ENCODE data around the gene DTNBP1. TPM values are rescaled to one million over a fixed set of nuclear protein-coding genes. Genes with fewer than 3 reads are reported as not detected.

DTNBP1 gene
- total and polyA plus RNA-seq, 12 donors, result 4.2 to 17.1 (median 9.0) TPM

DNA sequence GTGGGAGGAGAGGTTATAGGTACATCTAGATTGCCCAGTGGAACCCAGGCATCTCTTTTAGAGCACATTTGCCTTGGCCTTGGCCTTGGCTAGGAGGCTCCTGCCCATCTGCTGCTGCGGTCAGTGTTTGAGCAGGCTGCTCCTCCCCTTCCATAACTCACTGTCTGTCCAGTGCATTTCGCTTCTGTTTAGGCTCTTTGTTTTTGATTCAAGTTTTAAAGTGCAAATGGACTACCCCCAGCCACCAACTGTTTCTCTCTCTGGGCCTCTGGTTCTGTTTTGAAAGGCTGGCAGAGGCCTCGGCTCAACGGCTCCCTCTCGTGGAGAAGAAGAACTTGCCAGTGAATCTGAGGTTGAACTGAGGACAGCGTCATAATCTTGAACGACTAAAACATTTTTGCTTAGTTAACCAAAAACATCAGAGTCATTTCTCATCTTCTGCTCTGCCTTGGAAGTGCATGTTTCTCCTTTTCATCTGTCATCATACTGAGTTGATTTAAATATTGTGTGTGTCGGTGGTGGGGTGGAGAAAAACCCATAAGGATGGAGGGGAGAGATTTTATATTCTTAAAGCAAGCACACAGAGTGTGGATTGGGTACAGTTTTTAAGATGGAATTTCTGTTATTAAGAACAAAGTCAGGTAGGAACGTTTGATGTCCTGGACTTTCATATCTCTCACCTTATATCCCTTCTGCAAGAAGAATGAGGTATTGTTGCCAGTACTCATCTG, 171.4 kb downstream of the DTNBP1 start:
- no peaks in the 10 kb centered on the region for H3K27me3 ChIP-seq
- DNase-seq, result peak; percentile 76 to 93 (median 83)
- peak overlapping the region in 3 of 5 donors; percentile 9 to 50 (median 35) for H3K27ac ChIP-seq
- H3K4me1 ChIP-seq (replicated peaks in 1 of 2), result peaks cover 0 to 15% of the 10 kb centered on the region in 2 donors
- TF ChIP-seq, protein P1, sequence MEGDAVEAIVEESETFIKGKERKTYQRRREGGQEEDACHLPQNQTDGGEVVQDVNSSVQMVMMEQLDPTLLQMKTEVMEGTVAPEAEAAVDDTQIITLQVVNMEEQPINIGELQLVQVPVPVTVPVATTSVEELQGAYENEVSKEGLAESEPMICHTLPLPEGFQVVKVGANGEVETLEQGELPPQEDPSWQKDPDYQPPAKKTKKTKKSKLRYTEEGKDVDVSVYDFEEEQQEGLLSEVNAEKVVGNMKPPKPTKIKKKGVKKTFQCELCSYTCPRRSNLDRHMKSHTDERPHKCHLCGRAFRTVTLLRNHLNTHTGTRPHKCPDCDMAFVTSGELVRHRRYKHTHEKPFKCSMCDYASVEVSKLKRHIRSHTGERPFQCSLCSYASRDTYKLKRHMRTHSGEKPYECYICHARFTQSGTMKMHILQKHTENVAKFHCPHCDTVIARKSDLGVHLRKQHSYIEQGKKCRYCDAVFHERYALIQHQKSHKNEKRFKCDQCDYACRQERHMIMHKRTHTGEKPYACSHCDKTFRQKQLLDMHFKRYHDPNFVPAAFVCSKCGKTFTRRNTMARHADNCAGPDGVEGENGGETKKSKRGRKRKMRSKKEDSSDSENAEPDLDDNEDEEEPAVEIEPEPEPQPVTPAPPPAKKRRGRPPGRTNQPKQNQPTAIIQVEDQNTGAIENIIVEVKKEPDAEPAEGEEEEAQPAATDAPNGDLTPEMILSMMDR (IDR thresholded peaks at IDR 0.05), result peak; percentile 88 to 95 (median 90)
- peak in 1 of 2 donors; percentile 14 for TF ChIP-seq POLR2A (IDR thresholded peaks at IDR 0.05)
- no peaks in the 10 kb centered on the region for H3K9me3 ChIP-seq (replicated peaks in 1 of 3)
- peaks cover 0 to 27% of the 10 kb centered on the region in 2 donors for H3K36me3 ChIP-seq (replicated peaks in 1 of 2)
- intact Hi-C loops (cut with DNase I), result loop anchor here in 1 of 2 donors (10.0 kb wide), 1 partner anchor 1277 kb away; no protein-coding TSS in a partner anchor
- 6 to 10% (median 9%) methylated on average over 9 of the region's 9 CpGs for whole genome bisulfite sequencing, 4 donors
- H3K4me3 ChIP-seq, result no peak overlapping the region

DNA sequence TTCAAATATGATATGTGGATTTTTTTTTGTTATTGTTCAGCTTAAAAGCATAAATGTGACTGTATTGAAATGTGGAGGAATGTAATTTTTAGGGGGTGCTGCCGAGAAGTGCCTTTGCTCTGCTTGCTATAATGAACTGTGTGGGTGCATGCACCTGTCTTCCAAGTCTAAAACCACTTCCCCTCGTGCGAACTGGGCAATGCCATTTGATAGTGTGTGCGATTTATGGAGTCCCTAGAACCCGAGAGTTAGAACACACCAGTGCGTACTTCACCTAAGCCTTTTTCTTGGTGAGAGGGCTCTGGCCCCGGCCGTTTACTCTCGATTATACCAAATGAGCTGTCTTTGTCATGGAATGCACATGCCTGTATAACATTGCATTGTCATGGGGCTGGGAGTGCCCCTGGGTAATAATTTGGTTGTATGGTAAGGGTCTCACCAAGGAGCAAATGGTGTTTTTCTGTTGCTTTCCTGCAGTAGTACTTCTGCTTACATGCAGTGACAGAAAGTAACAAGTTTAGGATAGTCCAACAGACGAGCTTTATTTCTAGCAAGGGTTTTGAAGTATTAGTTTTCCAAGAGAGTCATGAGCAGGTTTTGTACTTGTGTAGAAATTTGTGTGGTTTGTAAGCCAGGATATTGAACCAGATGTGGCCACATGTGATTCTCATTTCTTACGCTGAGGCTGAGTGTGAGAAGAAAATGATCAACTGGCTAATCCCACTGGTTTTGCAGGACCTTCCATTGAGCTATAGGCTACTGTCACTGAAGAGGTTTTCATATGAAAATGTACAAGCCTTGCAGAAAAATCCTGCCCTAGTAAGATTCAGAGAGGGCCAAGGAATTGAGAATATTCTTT, 172.4 kb downstream of the DTNBP1 start:
- Histone ChIP-seq H3K27me3 (no peaks in the 10 kb centered on the region), H3K9me3 (replicated peaks in 1 of 3) (no peaks in the 10 kb centered on the region), H3K4me1 (replicated peaks in 1 of 2) (peaks cover 0 to 20% of the 10 kb centered on the region in 2 donors), H3K27ac (peak overlapping the region in 1 of 5 donors; percentile 50), H3K36me3 (replicated peaks in 1 of 2) (peaks cover 0 to 23% of the 10 kb centered on the region in 2 donors), H3K4me3 (no peak overlapping the region)
- intact Hi-C loops (cut with DNase I), result loop anchor here in 1 of 2 donors (10.0 kb wide), 1 partner anchor 1276 kb away; no protein-coding TSS in a partner anchor
- WGBS, 4 donors, result 85 to 94% (median 91%) methylated on average over 11 of the region's 11 CpGs
- peak in 1 of 7 donors; percentile 47 for DNase-seq
- TF ChIP-seq, protein P1 (IDR thresholded peaks at IDR 0.05), result no peak
- no peak for TF ChIP-seq POLR2A (IDR thresholded peaks at IDR 0.05)

DNA sequence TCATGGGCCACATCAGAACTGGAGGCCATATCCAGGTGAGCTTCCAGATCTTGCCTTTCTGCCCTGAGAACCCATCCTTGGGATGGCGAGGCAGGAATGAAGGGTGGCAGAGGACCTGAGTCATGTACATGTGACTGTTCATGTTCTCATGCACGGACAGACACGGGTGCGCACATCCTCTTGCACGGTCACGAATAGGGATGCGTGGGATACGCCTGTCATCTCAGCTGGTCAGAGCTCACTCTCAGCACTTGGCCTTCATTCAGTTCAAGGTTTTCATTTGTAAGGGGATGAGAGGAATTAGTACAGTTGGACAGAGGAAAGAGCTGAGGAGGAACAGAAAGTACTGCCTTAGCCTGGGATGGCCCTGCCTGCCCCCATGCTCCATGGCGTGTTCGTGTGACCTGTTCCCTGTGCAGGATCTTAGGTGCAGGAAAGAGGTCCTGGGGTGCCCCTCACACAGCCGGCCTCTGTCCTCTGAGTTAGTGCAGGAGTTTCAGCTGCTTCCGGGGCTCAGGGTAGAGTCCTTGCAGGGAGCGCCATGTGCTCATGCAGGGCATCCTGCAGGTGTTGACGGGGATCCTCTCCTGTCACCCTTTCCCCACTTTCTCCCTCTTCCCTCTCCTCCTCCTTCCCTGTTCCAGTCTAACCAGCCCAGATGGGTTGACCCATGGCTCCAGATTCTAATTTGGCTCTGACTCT, 173.4 kb downstream of the DTNBP1 start:
- peak in 1 of 7 donors; percentile 47 for DNase-seq
- Histone ChIP-seq H3K4me1 (replicated peaks in 1 of 2) (peaks cover 0 to 30% of the 10 kb centered on the region in 2 donors), H3K4me3 (no peak overlapping the region), H3K27ac (no peak overlapping the region), H3K27me3 (no peaks in the 10 kb centered on the region), H3K9me3 (replicated peaks in 1 of 3) (no peaks in the 10 kb centered on the region), H3K36me3 (replicated peaks in 1 of 2) (peaks cover 0 to 23% of the 10 kb centered on the region in 2 donors)
- 80 to 100% (median 84%) methylated on average over 10 to 14 of the region's 14 CpGs for WGBS, 4 donors
- TF ChIP-seq, protein P1 (IDR thresholded peaks at IDR 0.05), result no peak
- no peak for TF ChIP-seq POLR2A (IDR thresholded peaks at IDR 0.05)
- intact Hi-C loops (cut with DNase I), result loop anchor here in 1 of 2 donors (10.0 kb wide), 1 partner anchor 235 kb away; no protein-coding TSS in a partner anchor

All from adrenal gland (tissue), 12 donors.